Cardiac muscle cell (in vitro differentiated cells and primary cell): ENCODE measurements around the gene ZC3H7B. TPM values are rescaled to one million over a fixed set of nuclear protein-coding genes. Genes with fewer than 3 reads are reported as not detected.

Experiments
- DNase-seq, 2 donors: peaks; one replicate each; pipeline versions ENCODE4 v3.0.0 to v3.0.0-alpha.2; 2010 to 2017; ENCODE audit warnings: low read depth in 1 of 2, low spot score in 1 of 2
- H3K27ac ChIP-seq: fragments of 200-600 bp; sonication (generic); 2 replicates; pipeline ENCODE4 v1.5.1; 2016
- H3K27me3 ChIP-seq: fragments of 200-600 bp; sonication (generic); 2 replicates; pipeline ENCODE4 v1.6.0; 2016; ENCODE audit warnings: control low read depth
- H3K36me3 ChIP-seq: fragments of 200-600 bp; sonication (generic); 2 replicates; pipeline ENCODE4 v1.5.1; 2016; ENCODE audit warnings: control low read depth
- H3K4me1 ChIP-seq: fragments of 200-600 bp; sonication (generic); 2 replicates; pipeline ENCODE4 v1.8.1; 2017; ENCODE audit warnings: low read depth, mild to moderate bottlenecking, mixed run types
- H3K4me3 ChIP-seq: fragments of 200-600 bp; sonication (generic); 2 replicates; pipeline ENCODE4 v1.5.1; 2016; ENCODE audit warnings: mild to moderate bottlenecking
- H3K9me3 ChIP-seq: fragments of 200-600 bp; sonication (generic); 2 replicates; pipeline ENCODE4 v1.5.1; 2017; ENCODE audit warnings: low read depth, mild to moderate bottlenecking, control low read depth
- CTCF ChIP-seq: IDR thresholded peaks from 2 replicates; pipeline ENCODE4 v1.5.1; 2012; ENCODE audit warnings: low read depth, mild to moderate bottlenecking, low read length
- polyA plus RNA-seq: library from polyadenylated mRNA; unstranded; fragments of >200 nt; fragmentation: Nextera tagmentation; extraction: Ambion mirVana; gene quantifications from 2 replicates; pipeline ENCODE4 v1.2.1, GENCODE V29; 2016
- total RNA-seq: library from RNA; depleted of rRNA; stranded (reverse); fragments of >200 nt; gene quantifications from 2 replicates; pipeline ENCODE4 v1.2.3, GENCODE V29; 2016

The ZC3H7B gene
- total and polyA plus RNA-seq, 2 experiments from 2014 or later: 7.2 to 65.9 TPM

GRCh38 chr22:41353862-41354575 is 52.7 kb downstream of the ZC3H7B start:
- no peaks in the 10 kb centered on the region for H3K9me3 ChIP-seq
- H3K4me1 ChIP-seq: no peaks in the 10 kb centered on the region
- H3K36me3 ChIP-seq: peaks cover 37% of the 10 kb centered on the region
- no peak overlapping the region for H3K27ac ChIP-seq
- H3K27me3 ChIP-seq: no peaks in the 10 kb centered on the region
- DNase-seq: no peak
- no peak overlapping the region for H3K4me3 ChIP-seq
- TF ChIP-seq CTCF: no peak

- Histone ChIP-seq H3K4me1 (peaks cover 1% of the 10 kb centered on the region), H3K36me3 (peaks cover 36% of the 10 kb centered on the region), H3K27me3 (no peaks in the 10 kb centered on the region), H3K9me3 (no peaks in the 10 kb centered on the region), H3K4me3 (no peak overlapping the region), H3K27ac (no peak overlapping the region)
- no peak for TF ChIP-seq CTCF
- no peak for DNase-seq
Observed at GRCh38 chr22:41354979-41355378, 53.7 kb downstream of the ZC3H7B start.

- Histone ChIP-seq H3K27me3 (no peaks in the 10 kb centered on the region), H3K4me1 (peaks cover 7% of the 10 kb centered on the region), H3K9me3 (no peaks in the 10 kb centered on the region), H3K4me3 (no peak overlapping the region), H3K36me3 (peaks cover 36% of the 10 kb centered on the region), H3K27ac (no peak overlapping the region)
- no peak for DNase-seq
- TF ChIP-seq CTCF: no peak
Observed at GRCh38 chr22:41355895-41356294, 54.6 kb downstream of the ZC3H7B start.

GRCh38 chr22:41356430-41357028 is 55.2 kb downstream of the ZC3H7B start:
- no peak overlapping the region for H3K27ac ChIP-seq
- no peaks in the 10 kb centered on the region for H3K9me3 ChIP-seq
- no peak for DNase-seq
- peaks cover 31% of the 10 kb centered on the region for H3K36me3 ChIP-seq
- H3K27me3 ChIP-seq: no peaks in the 10 kb centered on the region
- H3K4me1 ChIP-seq: peaks cover 7% of the 10 kb centered on the region
- no peak overlapping the region for H3K4me3 ChIP-seq
- no peak for TF ChIP-seq CTCF

GRCh38 chr22:41357191-41357590 is 55.9 kb downstream of the ZC3H7B start:
- no peaks in the 10 kb centered on the region for H3K9me3 ChIP-seq
- H3K36me3 ChIP-seq: peaks cover 24% of the 10 kb centered on the region
- no peak overlapping the region for H3K27ac ChIP-seq
- no peak for DNase-seq
- no peak for TF ChIP-seq CTCF
- peaks cover 7% of the 10 kb centered on the region for H3K4me1 ChIP-seq
- no peaks in the 10 kb centered on the region for H3K27me3 ChIP-seq
- no peak overlapping the region for H3K4me3 ChIP-seq
